ENCODE results near the gene TET2.

TET2 gene

GRCh38 chr4:105232374-105232773 lies 85.7 kb downstream of the TET2 start:
- no peak for DNase-seq (ENCODE audit: low read depth in 1 of 2, low spot score in 1 of 2)

- no peak for DNase-seq (ENCODE audit: low read depth in 1 of 2, low spot score in 1 of 2)
These were observed 87.9 kb downstream of the TET2 start for GRCh38 chr4:105234582-105234981.

- DNase-seq (ENCODE audit: low read depth in 1 of 2, low spot score in 1 of 2): no peak
These were observed 89.7 kb downstream of the TET2 start for GRCh38 chr4:105236202-105236915.

GRCh38 chr4:105236916-105237311 lies 90.2 kb downstream of the TET2 start:
- no peak for DNase-seq (ENCODE audit: low read depth in 1 of 2, low spot score in 1 of 2)

GRCh38 chr4:105240037-105240436 lies 93.4 kb downstream of the TET2 start:
- DNase-seq (ENCODE audit: low read depth in 1 of 2, low spot score in 1 of 2): no peak

GRCh38 chr4:105241451-105241850 lies 94.8 kb downstream of the TET2 start:
- DNase-seq (ENCODE audit: low read depth in 1 of 2, low spot score in 1 of 2): no peak

- DNase-seq (ENCODE audit: low read depth in 1 of 2, low spot score in 1 of 2): no peak
These were observed 96.8 kb downstream of the TET2 start for GRCh38 chr4:105243446-105243845.

GRCh38 chr4:105246712-105247111 lies 100.0 kb downstream of the TET2 start:
- no peak for DNase-seq (ENCODE audit: low read depth in 1 of 2, low spot score in 1 of 2)

GRCh38 chr4:105248613-105249012 lies 101.9 kb downstream of the TET2 start:
- no peak for DNase-seq (ENCODE audit: low read depth in 1 of 2, low spot score in 1 of 2)

- DNase-seq (ENCODE audit: low read depth in 1 of 2, low spot score in 1 of 2): no peak
These were observed 111.3 kb downstream of the TET2 start for GRCh38 chr4:105257817-105258495.

GRCh38 chr4:105265689-105266088 lies 119.0 kb downstream of the TET2 start:
- DNase-seq (ENCODE audit: low read depth in 1 of 2, low spot score in 1 of 2): no peak

GRCh38 chr4:105267280-105267679 lies 120.6 kb downstream of the TET2 start:
- DNase-seq (ENCODE audit: low read depth in 1 of 2, low spot score in 1 of 2): no peak

GRCh38 chr4:105272002-105272401 lies 125.3 kb downstream of the TET2 start:
- DNase-seq (ENCODE audit: low read depth in 1 of 2, low spot score in 1 of 2): no peak

- no peak for DNase-seq (ENCODE audit: low read depth in 1 of 2, low spot score in 1 of 2)
These were observed 126.6 kb downstream of the TET2 start for GRCh38 chr4:105273230-105273629.

- no peak for DNase-seq (ENCODE audit: low read depth in 1 of 2, low spot score in 1 of 2)
These were observed 127.4 kb downstream of the TET2 start for GRCh38 chr4:105274090-105274489.

GRCh38 chr4:105274504-105274903 lies 127.8 kb downstream of the TET2 start:
- DNase-seq (ENCODE audit: low read depth in 1 of 2, low spot score in 1 of 2): no peak

GRCh38 chr4:105276361-105277104 lies 129.9 kb downstream of the TET2 start:
- DNase-seq (ENCODE audit: low read depth in 1 of 2, low spot score in 1 of 2): no peak

- no peak for DNase-seq (ENCODE audit: low read depth in 1 of 2, low spot score in 1 of 2)
These were observed 131.0 kb downstream of the TET2 start for GRCh38 chr4:105277702-105278101.

GRCh38 chr4:105279314-105279713 lies 132.6 kb downstream of the TET2 start:
- no peak for DNase-seq (ENCODE audit: low read depth in 1 of 2, low spot score in 1 of 2)

- DNase-seq (ENCODE audit: low read depth in 1 of 2, low spot score in 1 of 2): no peak
These were observed 133.9 kb downstream of the TET2 start for GRCh38 chr4:105280338-105281123.

GRCh38 chr4:105281124-105281415 lies 134.4 kb downstream of the TET2 start:
- DNase-seq (ENCODE audit: low read depth in 1 of 2, low spot score in 1 of 2): no peak

- DNase-seq (ENCODE audit: low read depth in 1 of 2, low spot score in 1 of 2): no peak
These were observed 135.8 kb downstream of the TET2 start for GRCh38 chr4:105282489-105282888.
